Islet precursor cell (in vitro differentiated cells): ENCODE results near the gene TNS1.

Experiments used
- DNase-seq: peaks from one replicate; pipeline ENCODE4 v3.0.0-alpha.2; 2018

Gene TNS1

GRCh38 chr2:217804791-217805667, 197.8 kb downstream of the TNS1 start:
- no peak for DNase-seq

GRCh38 chr2:217804338-217804737, 198.5 kb downstream of the TNS1 start:
- no peak for DNase-seq

- no peak for DNase-seq
Observed at GRCh38 chr2:217803653-217803960, 199.2 kb downstream of the TNS1 start.

- no peak for DNase-seq
Observed at GRCh38 chr2:217802876-217803652, 199.7 kb downstream of the TNS1 start.

GRCh38 chr2:217802266-217802665, 200.5 kb downstream of the TNS1 start:
- no peak for DNase-seq

- peak; percentile 42 for DNase-seq
Observed at GRCh38 chr2:217801711-217802110, 201.1 kb downstream of the TNS1 start.

- DNase-seq, result peak; percentile 54
Observed at GRCh38 chr2:217801115-217801531, 201.7 kb downstream of the TNS1 start.

GRCh38 chr2:217800433-217801114, 202.2 kb downstream of the TNS1 start:
- peak; percentile 44 for DNase-seq

- no peak for DNase-seq
Observed at GRCh38 chr2:217799563-217800432, 203.0 kb downstream of the TNS1 start.

GRCh38 chr2:217798743-217799562, 203.8 kb downstream of the TNS1 start:
- peak; percentile 32 for DNase-seq

GRCh38 chr2:217798191-217798590, 204.6 kb downstream of the TNS1 start:
- no peak for DNase-seq

- DNase-seq, result peak; percentile 35
Observed at GRCh38 chr2:217797661-217798069, 205.1 kb downstream of the TNS1 start.

GRCh38 chr2:217797165-217797564, 205.6 kb downstream of the TNS1 start:
- DNase-seq, result peak; percentile 37

GRCh38 chr2:217795706-217796465, 206.9 kb downstream of the TNS1 start:
- peak; percentile 73 for DNase-seq

- DNase-seq, result no peak
Observed at GRCh38 chr2:217795067-217795466, 207.7 kb downstream of the TNS1 start.

GRCh38 chr2:217794133-217794986, 208.4 kb downstream of the TNS1 start:
- DNase-seq, result peak; percentile 81

- DNase-seq, result peak; percentile 42
Observed at GRCh38 chr2:217793566-217794132, 209.1 kb downstream of the TNS1 start.

- DNase-seq, result peak; percentile 36
Observed at GRCh38 chr2:217792626-217793527, 209.9 kb downstream of the TNS1 start.
